ENCODE measurements around the gene UBXN1. TPM values are rescaled to one million over a fixed set of nuclear protein-coding genes. Genes with fewer than 3 reads are reported as not detected.
A peak's percentile ranks its signal among the peaks of the same experiment; 100 is the strongest.
"Not testable (repeated sequence)": the region's sequence is repeated elsewhere in the genome, so short reads cannot be mapped to it uniquely, and the experiment has no call there.

The UBXN1 gene
- total RNA-seq, 2 experiments from 2014 or later = 110 to 116 TPM

GRCh38 chr11:62708392-62708791 lies 29.5 kb upstream of the UBXN1 start:
- Mint-ChIP-seq H3K4me1 (ENCODE audit: low read depth) (peaks cover 58% of the 10 kb centered on the region), H3K27me3 (no peaks in the 10 kb centered on the region), H3K4me3 (peak overlapping the region; percentile 86), H3K9me3 (no peaks in the 10 kb centered on the region), H3K27ac (peak overlapping the region; percentile 95), H3K36me3 (peaks cover 33% of the 10 kb centered on the region)
- POLR2A ChIA-PET = interaction anchor here (0.7 to 5.4 kb wide), 13 partner anchors 19 to 284 kb away, joined by 3 to 29 read pairs (median 8); partner anchors contain the start of genes C11orf98, CSKMT, GANAB and HNRNPUL2
- CTCF ChIA-PET = interaction anchor here (0.7 to 2.5 kb wide), 5 partner anchors 15 to 284 kb away, joined by 3 to 9 read pairs (median 5); partner anchors contain the start of genes HNRNPUL2 and TUT1
- DNase-seq = no peak
- intact Hi-C loops (cut with micrococcal nuclease) = loop anchor here (2.0 to 5.0 kb wide), 4 partner anchors 44 to 116 kb away; partner anchors contain the start of genes C11orf98, CSKMT, POLR2G and TUT1

GRCh38 chr11:62707277-62707861 lies 28.5 kb upstream of the UBXN1 start, which contains the start of the genes BSCL2 and GNG3:
TSS of gene BSCL2 (minus strand) at chr11:62707424. CDS start at chr11:62707195, 229 bp downstream.
TSS of gene GNG3 (plus strand) at chr11:62707676. CDS start at chr11:62708296, 620 bp downstream.
- no peak for DNase-seq
- H3K27ac Mint-ChIP-seq = peak within 1 kb of the TSS; percentile 95
- H3K4me1 Mint-ChIP-seq (ENCODE audit: low read depth) = peaks cover 51% of the 10 kb centered on the region
- POLR2A ChIA-PET = interaction anchor here (0.7 to 5.4 kb wide), 6 partner anchors 20 to 133 kb away, joined by 3 to 29 read pairs (median 13); partner anchors contain the start of genes C11orf98, CSKMT, HNRNPUL2 and LBHD1
- no peaks in the 10 kb centered on the region for H3K27me3 Mint-ChIP-seq
- peak within 1 kb of the TSS; percentile 86 for H3K4me3 Mint-ChIP-seq
- H3K36me3 Mint-ChIP-seq = peaks cover 27% of the 10 kb centered on the region
- intact Hi-C loops (cut with micrococcal nuclease) = loop anchor here (5.0 kb wide), 2 partner anchors 45 to 115 kb away; partner anchors contain the start of genes TUT1 and ZBTB3
- CTCF ChIA-PET = interaction anchor here (1.1 to 2.0 kb wide), 2 partner anchors 13 to 115 kb away, joined by 3 to 8 read pairs; no protein-coding TSS in a partner anchor
- H3K9me3 Mint-ChIP-seq = no peaks in the 10 kb centered on the region

- ChIA-PET CTCF (interaction anchor here (1.1 to 2.0 kb wide), 3 partner anchors 12 to 282 kb away, joined by 3 to 8 read pairs (median 6); no protein-coding TSS in a partner anchor), POLR2A (interaction anchor here (1.0 to 5.4 kb wide), 5 partner anchors 35 to 134 kb away, joined by 5 to 29 read pairs (median 8); partner anchors contain the start of genes C11orf98, CSKMT, INTS5 and LBHD1)
- peaks cover 28% of the 10 kb centered on the region for H3K36me3 Mint-ChIP-seq
- no peak overlapping the region for H3K27ac Mint-ChIP-seq
- peak overlapping the region; percentile 32 for H3K4me3 Mint-ChIP-seq
- H3K27me3 Mint-ChIP-seq = no peaks in the 10 kb centered on the region
- intact Hi-C loops (cut with micrococcal nuclease) = loop anchor here (5.0 kb wide), 2 partner anchors 45 to 115 kb away; partner anchors contain the start of genes TUT1 and ZBTB3
- no peaks in the 10 kb centered on the region for H3K9me3 Mint-ChIP-seq
- no peak for DNase-seq
- peaks cover 50% of the 10 kb centered on the region for H3K4me1 Mint-ChIP-seq (ENCODE audit: low read depth)
Measured at GRCh38 chr11:62706850-62707247, 28.0 kb upstream of the UBXN1 start.

GRCh38 chr11:62705880-62706849 lies 27.3 kb upstream of the UBXN1 start:
- no peaks in the 10 kb centered on the region for H3K9me3 Mint-ChIP-seq
- intact Hi-C loops (cut with micrococcal nuclease) = loop anchor here (5.0 kb wide), 2 partner anchors 46 to 114 kb away; partner anchors contain the start of genes TUT1 and ZBTB3
- H3K4me1 Mint-ChIP-seq (ENCODE audit: low read depth) = peaks cover 50% of the 10 kb centered on the region
- peak; percentile 96 for DNase-seq
- H3K36me3 Mint-ChIP-seq = peaks cover 30% of the 10 kb centered on the region
- ChIA-PET CTCF (interaction anchor here (0.6 to 2.0 kb wide), 7 partner anchors 9 to 281 kb away, joined by 3 to 8 read pairs (median 4); partner anchors contain the start of genes HNRNPUL2, STX5 and TTC9C), POLR2A (interaction anchor here (0.8 to 5.4 kb wide), 9 partner anchors 17 to 134 kb away, joined by 3 to 29 read pairs (median 5); partner anchors contain the start of genes B3GAT3, C11orf98, CSKMT and GANAB)
- H3K4me3 Mint-ChIP-seq = peak overlapping the region; percentile 85
- H3K27ac Mint-ChIP-seq = peak overlapping the region; percentile 70
- H3K27me3 Mint-ChIP-seq = no peaks in the 10 kb centered on the region

GRCh38 chr11:62705413-62705812 lies 26.5 kb upstream of the UBXN1 start:
- H3K27me3 Mint-ChIP-seq = no peaks in the 10 kb centered on the region
- H3K36me3 Mint-ChIP-seq = peaks cover 29% of the 10 kb centered on the region
- ChIA-PET POLR2A (interaction anchor here (0.8 to 5.4 kb wide), 7 partner anchors 16 to 135 kb away, joined by 3 to 29 read pairs (median 5); partner anchors contain the start of genes B3GAT3, GANAB, INTS5 and LBHD1), CTCF (interaction anchor here (0.5 to 2.0 kb wide), 7 partner anchors 8 to 281 kb away, joined by 3 to 8 read pairs (median 4); partner anchors contain the start of genes HNRNPUL2 and TTC9C)
- DNase-seq = no peak
- intact Hi-C loops (cut with micrococcal nuclease) = loop anchor here (5.0 kb wide), 2 partner anchors 47 to 113 kb away; partner anchors contain the start of genes TUT1 and ZBTB3
- peak overlapping the region; percentile 70 for H3K27ac Mint-ChIP-seq
- peak overlapping the region; percentile 85 for H3K4me3 Mint-ChIP-seq
- no peaks in the 10 kb centered on the region for H3K9me3 Mint-ChIP-seq
- H3K4me1 Mint-ChIP-seq (ENCODE audit: low read depth) = peaks cover 45% of the 10 kb centered on the region

GRCh38 chr11:62703921-62704320 lies 25.0 kb upstream of the UBXN1 start:
- H3K4me3 Mint-ChIP-seq; intact Hi-C loops (cut with micrococcal nuclease); H3K27me3 Mint-ChIP-seq; DNase-seq; H3K9me3 Mint-ChIP-seq; H3K27ac Mint-ChIP-seq; POLR2A ChIA-PET: not testable (repeated sequence)
- Mint-ChIP-seq H3K4me1 (ENCODE audit: low read depth) (peaks cover 39% of the 10 kb centered on the region), H3K36me3 (peaks cover 20% of the 10 kb centered on the region)
- CTCF ChIA-PET = interaction anchor here (0.6 kb wide), 1 partner anchor 63 kb away, joined by 3 read pairs; no protein-coding TSS in a partner anchor

GRCh38 chr11:62702246-62702645 lies 23.4 kb upstream of the UBXN1 start:
- POLR2A ChIA-PET = no interaction called here
- CTCF ChIA-PET = interaction anchor here (1.6 to 1.9 kb wide), 2 partner anchors 8 to 21 kb away, joined by 5 to 9 read pairs; no protein-coding TSS in a partner anchor
- Mint-ChIP-seq H3K4me1 (ENCODE audit: low read depth) (peaks cover 24% of the 10 kb centered on the region), H3K36me3 (peaks cover 18% of the 10 kb centered on the region), H3K4me3 (no peak overlapping the region), H3K27ac (no peak overlapping the region), H3K9me3 (no peaks in the 10 kb centered on the region), H3K27me3 (no peaks in the 10 kb centered on the region)
- DNase-seq = peak; percentile 33
- intact Hi-C loops (cut with micrococcal nuclease) = no loop called here

- peak; percentile 81 for DNase-seq
- no peak overlapping the region for H3K4me3 Mint-ChIP-seq
- peaks cover 5% of the 10 kb centered on the region for H3K4me1 Mint-ChIP-seq (ENCODE audit: low read depth)
- no peaks in the 10 kb centered on the region for H3K27me3 Mint-ChIP-seq
- H3K9me3 Mint-ChIP-seq = no peaks in the 10 kb centered on the region
- ChIA-PET POLR2A (interaction anchor here (1.5 kb wide), 1 partner anchor 103 kb away, joined by 4 read pairs; the partner anchor contains the start of gene TUT1), CTCF (interaction anchor here (0.5 to 2.7 kb wide), 40 partner anchors 8 to 313 kb away, joined by 3 to 32 read pairs (median 4); partner anchors contain the start of genes C11orf98, CSKMT, EEF1G and HNRNPUL2)
- intact Hi-C loops (cut with micrococcal nuclease) = loop anchor here (1.0 to 5.0 kb wide), 3 partner anchors 82 to 314 kb away; partner anchors contain the start of genes EML3 and ROM1
- no peak overlapping the region for H3K27ac Mint-ChIP-seq
- H3K36me3 Mint-ChIP-seq = peaks cover 20% of the 10 kb centered on the region
Measured at GRCh38 chr11:62694455-62695167, 15.7 kb upstream of the UBXN1 start.

GRCh38 chr11:62693624-62694023 lies 14.8 kb upstream of the UBXN1 start:
- not testable (repeated sequence) for H3K9me3 Mint-ChIP-seq; H3K27ac Mint-ChIP-seq; H3K27me3 Mint-ChIP-seq; H3K4me3 Mint-ChIP-seq; H3K4me1 Mint-ChIP-seq (ENCODE audit: low read depth); DNase-seq
- ChIA-PET CTCF (interaction anchor here (0.7 to 2.7 kb wide), 27 partner anchors 9 to 299 kb away, joined by 3 to 32 read pairs (median 5); partner anchors contain the start of genes C11orf98, CSKMT, EEF1G and HNRNPUL2), POLR2A (interaction anchor here (1.1 kb wide), 2 partner anchors 16 to 22 kb away, joined by 3 read pairs; partner anchors contain the start of genes LBHD1 and UQCC3)
- peaks cover 22% of the 10 kb centered on the region for H3K36me3 Mint-ChIP-seq
- intact Hi-C loops (cut with micrococcal nuclease) = loop anchor here (1.0 to 5.0 kb wide), 3 partner anchors 81 to 313 kb away; partner anchors contain the start of genes EML3 and ROM1
